Central memory CD4-positive, alpha-beta T cell (primary cell): ENCODE results near the gene MPDZ.

ENCODE experiments used
- DNase-seq: peaks from one replicate; pipeline ENCODE4 v3.0.0; 2022

Gene MPDZ

DNA sequence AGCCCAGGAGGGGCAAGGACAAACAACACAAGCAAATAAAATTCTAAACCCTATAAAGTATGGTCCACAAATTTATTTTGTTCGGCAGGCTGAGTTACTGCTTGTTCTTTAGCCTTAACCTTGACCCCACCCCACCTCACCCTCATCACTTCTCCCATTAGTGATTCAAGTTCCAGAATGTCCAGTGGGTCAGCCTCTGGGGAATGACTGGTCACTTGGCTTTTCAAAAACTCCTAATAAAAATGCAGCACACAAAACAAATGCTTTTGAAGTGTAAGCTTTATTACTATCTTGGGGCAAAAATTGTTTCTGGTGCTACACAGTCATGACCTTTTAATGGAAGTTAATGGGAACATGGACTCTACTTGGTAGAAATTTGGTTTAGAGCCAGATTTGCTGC is 142.1 kb downstream of the MPDZ start:
- no peak for DNase-seq

DNA sequence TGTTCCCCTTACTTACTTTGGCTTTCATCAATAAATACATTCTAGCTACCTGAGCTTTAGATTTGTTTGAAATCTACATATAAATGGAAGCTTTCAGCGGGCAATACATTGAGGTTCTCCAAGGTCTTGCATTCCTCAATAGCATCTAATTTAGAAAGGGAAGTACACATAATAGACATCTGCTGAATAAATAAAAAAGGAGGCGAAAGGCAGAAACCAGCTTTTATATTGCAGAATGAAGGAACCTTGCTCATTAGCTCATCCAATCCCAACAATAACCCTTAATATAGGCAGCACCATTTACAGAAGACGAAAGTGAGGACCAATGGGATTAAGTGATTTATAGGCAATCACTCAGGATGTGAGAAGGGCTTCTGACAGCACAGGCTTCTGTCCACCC is 147.5 kb downstream of the MPDZ start:
- no peak for DNase-seq

DNA sequence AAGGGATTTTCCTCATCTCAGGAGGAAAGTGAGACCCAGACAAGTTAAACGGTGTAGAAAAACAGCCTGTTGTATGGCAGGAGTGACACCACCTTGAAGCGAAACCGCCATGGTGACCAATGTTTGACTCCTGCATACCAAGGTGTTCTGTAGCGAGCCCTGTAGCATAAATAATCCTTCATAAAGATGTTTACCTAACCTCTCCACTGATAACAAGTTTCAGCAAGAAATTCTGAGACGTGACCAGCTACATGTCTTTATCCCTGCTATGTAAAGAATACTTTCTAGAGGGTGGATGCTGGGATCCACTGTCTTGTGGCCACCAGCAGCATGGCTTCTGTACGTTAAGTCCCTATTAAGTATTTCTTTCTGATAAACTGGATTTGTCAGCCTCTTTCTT is 148.1 kb downstream of the MPDZ start:
- no peak for DNase-seq

DNA sequence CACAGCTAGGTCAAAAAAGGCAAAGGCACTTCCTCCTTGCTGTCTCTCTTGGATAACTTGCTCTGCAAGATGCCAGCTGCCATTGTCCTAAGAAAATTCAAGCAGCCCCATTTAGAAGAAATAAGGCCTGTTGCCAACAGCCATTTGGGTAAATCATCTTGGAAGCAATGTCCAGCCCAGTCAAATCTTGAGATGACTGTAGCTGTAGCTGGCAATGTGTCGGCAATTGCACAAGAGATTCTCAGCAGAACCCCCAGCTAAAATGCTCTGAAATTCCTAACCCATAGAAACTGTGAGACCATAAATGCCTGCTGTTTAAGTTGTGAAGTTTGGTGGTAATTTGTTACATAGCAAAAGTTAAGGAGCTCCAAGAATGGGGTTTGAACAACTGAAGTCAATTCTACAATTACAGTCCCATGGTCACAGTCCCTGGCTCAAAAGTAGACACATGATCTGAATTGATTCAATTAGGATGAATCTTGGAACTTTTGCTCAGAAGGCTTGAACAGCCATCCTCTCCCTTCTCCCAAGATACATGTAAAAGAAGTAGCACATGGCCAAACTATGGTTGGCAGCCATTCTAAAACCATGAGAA is 151.1 kb downstream of the MPDZ start:
- no peak for DNase-seq

GRCh38 chr9:13127131-13127530 is 152.4 kb downstream of the MPDZ start:
- DNase-seq = no peak

- DNase-seq = no peak
Measured at GRCh38 chr9:13125261-13125660, 154.2 kb downstream of the MPDZ start.

DNA sequence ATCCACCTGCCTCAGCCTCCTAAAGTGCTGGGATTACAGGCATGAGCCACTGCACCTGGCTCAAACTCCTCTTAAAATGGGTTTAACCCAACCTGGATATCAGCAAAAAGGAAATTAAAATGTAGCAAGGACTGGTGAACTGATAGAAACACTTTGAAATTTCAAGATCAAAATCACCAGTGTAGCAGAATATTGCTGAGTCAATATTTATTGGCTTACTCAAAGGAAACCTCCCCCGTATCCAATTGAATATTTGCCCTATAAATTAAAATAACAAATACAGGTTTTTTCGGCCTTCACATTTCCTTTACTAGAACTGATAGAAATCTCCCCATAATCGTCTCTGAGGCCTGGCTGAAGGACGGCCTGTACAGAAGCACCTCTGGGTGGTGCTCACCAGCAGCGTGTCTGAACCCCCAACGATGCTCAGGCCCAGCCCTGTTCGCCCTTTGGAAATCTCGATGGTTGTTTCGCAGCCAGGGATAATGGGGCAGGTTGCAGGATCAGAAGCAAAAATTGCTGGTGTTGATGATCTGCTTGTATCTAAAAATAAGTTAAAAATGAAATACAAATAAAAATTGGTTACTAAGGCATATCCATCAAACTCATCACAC is 156.6 kb downstream of the MPDZ start:
- no peak for DNase-seq

DNA sequence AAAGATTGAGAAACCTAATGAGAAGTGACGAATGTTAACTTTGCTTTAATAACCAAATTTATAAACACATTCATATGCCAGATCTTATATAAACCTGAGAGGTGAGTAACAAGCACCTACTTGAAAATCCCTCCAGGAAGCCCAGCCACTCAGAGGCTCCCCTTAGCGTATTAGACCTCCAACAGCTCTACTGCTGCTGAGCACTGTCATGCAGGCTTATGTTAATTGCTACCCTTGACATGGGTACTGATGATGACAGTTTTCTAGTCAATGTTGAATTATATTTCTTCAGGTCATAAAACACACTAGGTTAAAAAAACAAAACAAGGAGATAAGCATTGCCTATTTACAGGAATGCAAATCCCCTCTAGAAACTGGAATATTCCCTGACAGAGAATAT is 161.2 kb downstream of the MPDZ start:
- no peak for DNase-seq

DNA sequence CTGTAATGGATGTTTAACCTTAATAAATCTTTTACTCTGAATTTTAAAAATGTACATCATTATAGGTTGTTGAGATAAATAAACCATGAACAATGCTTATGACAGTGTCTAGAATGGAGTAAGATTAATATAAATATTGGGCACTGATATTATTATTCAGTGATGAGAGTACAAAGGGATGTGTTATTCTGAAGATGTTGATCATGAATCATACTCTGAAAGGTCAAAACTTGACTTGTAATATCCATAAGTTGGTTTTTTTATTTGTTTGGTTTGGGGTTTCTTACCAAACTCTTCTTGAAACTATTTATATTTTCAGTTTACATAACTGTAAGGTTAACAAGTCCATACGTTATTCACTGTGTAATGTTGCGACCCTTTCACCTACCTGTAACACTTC is 163.2 kb downstream of the MPDZ start:
- no peak for DNase-seq

GRCh38 chr9:13113751-13114150 is 165.7 kb downstream of the MPDZ start:
- DNase-seq = no peak

DNA sequence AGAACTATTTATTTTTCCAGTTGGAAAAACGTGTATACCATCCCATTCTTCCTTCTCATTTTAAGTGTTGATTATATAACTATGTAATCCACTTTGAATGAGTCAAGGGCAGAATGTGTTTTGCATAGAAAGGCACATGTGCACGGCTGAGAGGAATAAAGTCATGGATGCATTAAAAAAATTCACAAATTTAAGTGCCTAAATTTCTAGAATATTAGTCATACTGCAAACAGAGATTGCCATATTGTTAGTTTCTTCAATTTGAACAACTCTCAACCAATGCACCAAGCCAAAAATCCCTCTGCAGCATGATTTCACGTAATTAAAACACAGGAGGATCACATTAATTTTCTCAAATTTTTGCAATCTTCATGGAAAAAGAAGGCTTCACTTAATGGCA is 166.3 kb downstream of the MPDZ start:
- no peak for DNase-seq

- DNase-seq = no peak
Measured at GRCh38 chr9:13111778-13112177, 167.7 kb downstream of the MPDZ start.

DNA sequence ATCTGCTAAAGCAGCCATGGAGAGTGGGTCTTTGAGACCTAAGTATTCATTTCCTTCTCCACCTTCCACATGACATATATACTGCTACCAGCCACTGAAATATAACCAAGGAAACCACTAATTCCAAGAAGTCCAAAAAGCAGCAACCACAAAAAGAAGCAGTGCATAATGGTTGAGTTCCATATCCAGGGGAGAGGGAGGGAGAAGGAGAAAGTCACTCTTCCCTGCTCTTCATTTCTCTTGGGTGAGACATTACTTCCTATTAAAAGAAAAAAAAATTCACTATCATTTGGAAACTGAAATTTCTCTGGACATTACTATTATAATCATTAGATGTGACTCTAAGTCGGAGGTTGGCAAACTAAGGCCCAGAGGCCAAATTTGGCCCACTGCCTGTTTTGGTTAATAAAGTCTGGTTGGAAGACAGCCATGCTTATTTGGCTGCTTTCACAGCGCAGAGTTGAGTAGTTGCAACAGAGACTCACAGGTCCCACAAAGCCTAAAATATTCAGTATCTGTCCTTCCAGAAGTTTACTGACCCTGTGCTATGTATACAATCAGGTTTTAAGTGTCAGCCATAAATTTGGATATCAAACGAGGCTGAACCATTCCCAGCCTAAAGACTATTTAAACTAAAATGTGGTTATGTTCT is 168.6 kb downstream of the MPDZ start:
- no peak for DNase-seq

DNA sequence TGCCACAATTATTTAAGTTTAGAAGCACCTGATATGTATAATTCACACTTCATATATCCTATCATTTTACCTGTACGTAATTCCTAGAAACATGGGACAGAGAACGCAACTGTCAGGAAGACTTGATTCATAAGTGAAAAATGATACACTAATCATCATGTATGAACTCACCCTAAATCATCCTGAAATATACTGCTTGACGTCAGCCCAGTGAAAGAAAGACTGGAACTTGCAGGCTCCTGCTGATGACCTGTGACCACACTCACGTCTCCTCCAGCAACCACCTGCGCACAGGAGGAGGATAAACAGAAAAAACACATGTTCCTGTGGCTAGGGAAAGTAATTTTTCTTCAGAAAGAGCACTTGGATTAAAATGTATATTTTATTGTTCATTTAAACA is 169.7 kb downstream of the MPDZ start:
- DNase-seq = no peak

DNA sequence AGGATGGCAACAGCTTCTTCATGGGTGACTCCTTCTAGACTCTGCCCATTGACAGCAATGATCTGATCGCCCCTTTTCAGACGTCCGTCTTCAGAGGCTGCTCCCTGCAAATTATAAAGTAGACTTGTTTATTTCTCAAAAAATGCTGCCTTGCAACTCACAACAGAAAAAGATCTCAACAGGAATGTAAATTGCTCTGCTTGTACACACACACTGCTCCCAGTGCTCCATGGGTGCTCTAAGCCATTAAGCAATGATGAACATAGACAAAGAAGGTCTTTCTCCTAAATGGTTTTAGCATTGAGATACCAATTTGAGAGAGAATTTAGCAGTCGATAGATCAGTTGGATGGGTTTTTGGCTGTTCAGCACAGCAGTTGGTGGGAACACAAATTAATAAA is 172.5 kb downstream of the MPDZ start:
- DNase-seq = no peak

DNA sequence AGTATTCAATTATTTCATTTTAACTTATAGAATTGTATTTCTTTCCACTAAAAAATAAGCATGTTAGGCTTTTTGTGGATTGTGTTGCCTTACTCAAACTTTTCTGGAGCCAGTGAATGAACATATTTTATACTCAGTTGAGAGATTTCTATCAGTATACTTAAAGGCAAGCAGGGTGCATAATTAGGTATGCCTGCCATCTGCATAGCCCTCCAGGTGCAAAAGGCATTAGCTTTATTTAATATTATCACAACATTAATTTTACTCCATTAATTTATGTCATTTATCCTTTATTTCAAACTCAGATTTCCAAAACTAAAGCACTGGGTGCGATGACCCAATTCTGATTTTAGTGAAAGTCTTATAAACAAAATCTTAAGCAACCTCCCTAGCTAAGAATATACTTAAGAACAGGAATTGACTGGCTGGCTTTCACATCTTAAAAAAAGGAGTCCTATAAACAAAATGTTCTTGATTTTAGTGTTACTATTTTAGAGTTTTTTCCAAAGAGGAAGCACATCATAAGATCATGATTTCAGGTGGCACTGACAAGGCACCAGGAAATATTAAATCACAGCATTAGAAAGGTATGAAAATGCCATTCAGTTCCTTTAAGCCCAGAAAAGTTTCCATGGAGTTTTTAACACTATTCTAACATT is 178.4 kb downstream of the MPDZ start:
- DNase-seq = no peak

DNA sequence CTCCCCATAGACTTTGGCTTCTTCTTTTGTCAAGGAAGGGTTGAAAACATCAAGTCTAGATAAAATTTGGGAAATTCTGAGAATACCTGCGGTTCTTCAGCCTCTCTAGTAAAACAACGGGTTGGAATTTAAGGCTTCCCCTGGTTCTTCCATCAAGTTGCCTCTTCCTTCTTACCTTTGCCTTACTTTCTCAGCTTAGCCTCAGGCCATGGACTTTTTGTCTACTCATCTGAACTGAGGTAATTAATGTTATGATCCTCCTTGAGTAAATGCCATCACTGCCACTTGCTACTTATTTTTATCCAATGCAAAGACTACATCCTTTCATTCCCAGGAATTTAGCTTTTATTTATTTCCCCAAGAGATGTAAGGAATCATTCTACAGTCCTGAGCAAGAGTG is 184.4 kb downstream of the MPDZ start:
- no peak for DNase-seq

DNA sequence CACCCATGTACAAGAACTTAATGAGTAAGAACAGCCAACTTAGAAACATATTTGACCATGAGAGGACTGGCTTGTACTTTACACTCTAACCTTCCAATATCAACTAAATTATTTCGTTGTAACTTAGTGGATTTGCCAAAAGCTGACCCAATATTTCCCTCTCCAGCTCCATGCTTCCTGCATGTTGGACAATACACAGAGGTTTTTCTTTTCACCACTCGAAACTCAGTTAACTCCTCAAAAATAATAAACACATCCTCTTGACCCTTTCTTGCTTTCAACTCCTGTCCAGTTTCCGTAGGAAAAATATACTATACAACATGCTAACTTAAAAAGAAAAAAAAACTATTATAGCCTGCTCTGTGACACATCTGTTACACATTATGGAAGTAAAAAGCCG is 188.9 kb downstream of the MPDZ start:
- no peak for DNase-seq

DNA sequence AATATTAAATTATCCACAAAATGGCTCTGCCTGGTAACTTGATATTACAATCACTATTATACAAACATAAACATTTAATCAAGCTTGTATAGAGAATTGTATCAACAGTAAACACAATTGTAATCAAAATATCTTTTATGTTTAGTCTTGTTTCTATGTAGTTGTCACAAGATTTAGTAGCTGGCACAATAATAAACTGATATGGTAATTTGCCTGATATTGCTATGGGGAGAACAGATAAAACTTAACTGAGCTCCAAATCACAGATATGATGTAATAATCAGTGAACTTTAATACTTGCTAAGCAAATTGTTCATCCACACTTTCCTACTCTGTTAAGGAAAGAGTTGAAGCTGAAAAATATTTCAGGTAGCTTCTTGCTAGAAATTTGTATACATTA is 189.8 kb downstream of the MPDZ start:
- DNase-seq = no peak

GRCh38 chr9:13088720-13089427 is 190.6 kb downstream of the MPDZ start:
- DNase-seq = no peak

DNA sequence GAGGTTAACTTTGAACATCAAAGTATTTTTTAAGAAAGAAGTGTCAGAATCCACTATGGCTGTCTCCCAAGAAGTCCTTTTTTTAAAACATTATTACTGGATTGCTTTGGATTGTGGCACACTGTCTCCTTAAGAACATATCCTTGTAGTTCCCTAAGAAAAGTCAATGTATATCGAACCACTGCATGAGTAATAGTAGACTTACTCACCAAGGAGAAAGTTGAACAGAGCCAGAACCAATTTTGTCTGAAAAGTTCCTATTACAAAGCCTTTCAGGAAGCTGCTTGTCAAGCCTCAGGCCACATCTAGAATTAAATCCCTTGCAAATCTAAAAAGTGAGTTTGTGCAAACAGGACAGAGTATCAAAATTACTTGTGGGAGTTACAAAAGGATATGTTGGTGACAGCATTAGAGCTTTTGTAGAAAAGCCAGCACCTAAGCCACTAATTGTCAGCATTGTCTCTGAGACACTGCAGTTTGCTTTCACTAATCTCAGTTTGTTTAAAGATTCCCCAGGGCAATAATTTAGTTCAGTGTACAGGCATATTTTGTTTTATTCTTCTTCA is 195.4 kb downstream of the MPDZ start:
- no peak for DNase-seq

- DNase-seq = no peak
Measured at GRCh38 chr9:13083366-13083765, 196.1 kb downstream of the MPDZ start.

GRCh38 chr9:13082796-13083195 is 196.7 kb downstream of the MPDZ start:
- no peak for DNase-seq
